GM21717 (cell line): Measurements from ENCODE around the gene CCL19.

Experiments
- ATAC-seq: cut with Tn5 transposase; IDR thresholded peaks from one replicate; pipeline ENCODE4 v1.9.1; 2021; ENCODE audit warnings: mild to moderate bottlenecking, moderate library complexity; ENCODE audit not compliant: unreplicated experiment

The CCL19 gene

GRCh38 chr9:34664281-34665066, 26.6 kb downstream of the CCL19 start:
- ATAC-seq: peak; percentile 41

- ATAC-seq: no peak
Observed at GRCh38 chr9:34663303-34663605, 27.8 kb downstream of the CCL19 start.

- no peak for ATAC-seq
Observed at GRCh38 chr9:34662526-34663302, 28.4 kb downstream of the CCL19 start, which contains the start of gene CCL27. Gene CCL27, minus strand, starts transcription at chr9:34662657. Its CDS starts 24 bp downstream, at chr9:34662633.

- no peak for ATAC-seq
Observed at GRCh38 chr9:34659592-34660253, 31.4 kb downstream of the CCL19 start.

GRCh38 chr9:34658461-34658860, 32.6 kb downstream of the CCL19 start:
- no peak for ATAC-seq

GRCh38 chr9:34656992-34657391, 34.1 kb downstream of the CCL19 start:
- no peak for ATAC-seq

GRCh38 chr9:34655394-34655793, 35.7 kb downstream of the CCL19 start:
- no peak for ATAC-seq

GRCh38 chr9:34654323-34655051, 36.6 kb downstream of the CCL19 start:
- no peak for ATAC-seq

- no peak for ATAC-seq
Observed at GRCh38 chr9:34653151-34654072, 37.7 kb downstream of the CCL19 start.

- ATAC-seq: no peak
Observed at GRCh38 chr9:34652602-34653000, 38.5 kb downstream of the CCL19 start.

- ATAC-seq: no peak
Observed at GRCh38 chr9:34651876-34652601, 39.0 kb downstream of the CCL19 start, which contains the start of gene IL11RA. Gene IL11RA, plus strand, starts transcription at chr9:34652185. Its CDS starts 3,033 bp downstream, at chr9:34655218.

- no peak for ATAC-seq
Observed at GRCh38 chr9:34651321-34651720, 39.8 kb downstream of the CCL19 start.

- no peak for ATAC-seq
Observed at GRCh38 chr9:34650816-34651215, 40.3 kb downstream of the CCL19 start.

- no peak for ATAC-seq
Observed at GRCh38 chr9:34648673-34649072, 42.4 kb downstream of the CCL19 start.

GRCh38 chr9:34647651-34648050, 43.4 kb downstream of the CCL19 start:
- ATAC-seq: no peak

- ATAC-seq: no peak
Observed at GRCh38 chr9:34647084-34647403, 44.0 kb downstream of the CCL19 start.

GRCh38 chr9:34646211-34647083, 44.6 kb downstream of the CCL19 start, which contains the start of gene GALT:
Gene GALT, plus strand, starts transcription at chr9:34646675. Its CDS starts 30 bp downstream, at chr9:34646705.
- peak; percentile 93 for ATAC-seq

GRCh38 chr9:34644766-34645314, 46.2 kb downstream of the CCL19 start:
- ATAC-seq: no peak
